Keratinocyte (primary cell): ENCODE data around the gene CCR9. TPM values are rescaled to one million over a fixed set of nuclear protein-coding genes. Genes with fewer than 3 reads are reported as not detected.

ENCODE experiments used
- DNase-seq: peaks from one replicate; pipeline ENCODE4 v3.0.0-alpha.2; 2011; ENCODE audit warnings: low read depth, missing footprints, low spot score
- FAIRE-seq: peaks from 2 replicates; lab custom pipeline; 2011; peaks lifted over from hg19 to GRCh38; lab: Jason Lieb, UNC
- H2AFZ ChIP-seq: 2 replicates; pipeline ENCODE4 v1.6.0; 2012; ENCODE audit warnings: low read length, control low read depth, inconsistent platforms; ENCODE audit not compliant: control insufficient read depth
- H3K27ac ChIP-seq: 2 replicates; pipeline ENCODE4 v1.5.1; 2011; ENCODE audit warnings: low read length; ENCODE audit not compliant: control insufficient read depth, insufficient read depth
- H3K27me3 ChIP-seq: 3 replicates; pipeline ENCODE4 v1.6.0; 2011; ENCODE audit warnings: low read length; ENCODE audit not compliant: control insufficient read depth, insufficient read depth; ENCODE audit errors: extremely low read depth
- H3K36me3 ChIP-seq, 2 experiments: 2 replicates in 1 of 2; 3 replicates in 1 of 2; pipeline ENCODE4 v1.5.1; 2011; ENCODE audit warnings: low read length in 2 of 2, mild to moderate bottlenecking in 1 of 2; ENCODE audit not compliant: control insufficient read depth in 2 of 2, insufficient read depth in 2 of 2; ENCODE audit errors: extremely low read depth in 1 of 2
- H3K4me1 ChIP-seq: 3 replicates; pipeline ENCODE4 v1.5.1; 2011; ENCODE audit warnings: low read length; ENCODE audit not compliant: control insufficient read depth, insufficient read depth; ENCODE audit errors: extremely low read depth
- H3K4me2 ChIP-seq: 3 replicates; pipeline ENCODE4 v1.6.0; 2011; ENCODE audit warnings: low read depth, low read length; ENCODE audit not compliant: control insufficient read depth, insufficient read depth; ENCODE audit errors: extremely low read depth
- H3K4me3 ChIP-seq, 3 experiments: fragments of 200-600 bp in 1 of 3; sonication (generic) in 1 of 3; 2 replicates in 2 of 3; 3 replicates in 1 of 3; pipeline ENCODE4 v1.5.1; 2011 to 2016; ENCODE audit warnings: low read length in 3 of 3, mild to moderate bottlenecking in 3 of 3, control low read depth in 2 of 3, inconsistent platforms in 1 of 3, low read depth in 1 of 3, mixed read lengths in 1 of 3, mixed run types in 1 of 3, moderate library complexity in 1 of 3; ENCODE audit not compliant: control insufficient read depth in 2 of 3, insufficient read depth in 2 of 3; ENCODE audit errors: extremely low read depth in 1 of 3
- H3K79me2 ChIP-seq: 2 replicates; pipeline ENCODE4 v1.6.0; 2012; ENCODE audit warnings: low read length; ENCODE audit not compliant: control insufficient read depth, insufficient read depth
- H3K9ac ChIP-seq: 3 replicates; pipeline ENCODE4 v1.6.0; 2011; ENCODE audit warnings: low read length; ENCODE audit not compliant: control insufficient read depth, insufficient read depth; ENCODE audit errors: extremely low read depth
- H3K9me1 ChIP-seq: 3 replicates; pipeline ENCODE4 v1.6.0; 2011; ENCODE audit warnings: low read length; ENCODE audit not compliant: control insufficient read depth, insufficient read depth; ENCODE audit errors: extremely low read depth
- H3K9me3 ChIP-seq: 2 replicates; pipeline ENCODE4 v1.5.1; 2012; ENCODE audit warnings: low read depth, low read length; ENCODE audit not compliant: control insufficient read depth
- H4K20me1 ChIP-seq: 3 replicates; pipeline ENCODE4 v1.6.0; 2011; ENCODE audit warnings: low read length; ENCODE audit not compliant: control insufficient read depth, insufficient read depth; ENCODE audit errors: extremely low read depth
- CTCF ChIP-seq, 3 experiments: IDR thresholded peaks in 1 of 3; conservative IDR thresholded peaks in 1 of 3; optimal IDR thresholded peaks in 1 of 3; 2 replicates in 2 of 3; 3 replicates in 1 of 3; pipeline versions ENCODE3 to v1.5.1; 2011; ENCODE audit warnings: low read length in 3 of 3, mild to moderate bottlenecking in 3 of 3, moderate library complexity in 2 of 3, control low read depth in 1 of 3, inconsistent platforms in 1 of 3; ENCODE audit not compliant: insufficient read depth in 2 of 3; ENCODE audit errors: extremely low read depth in 1 of 3
- EZH2 ChIP-seq: IDR thresholded peaks from one replicate; pipeline ENCODE4 v1.6.1; 2012; ENCODE audit warnings: inconsistent platforms, mild to moderate bottlenecking, low read length, moderate library complexity
- dilution Hi-C: fragments of 300-500 bp; cut with MboI; formaldehyde crosslinking; loops from one replicate; pipeline ENCODE4 v1.7.0; 2020; ENCODE audit warnings: low sequenced_read_pairs; ENCODE audit not compliant: extremely low pct_ligation_motif_present
- polyA plus RNA-seq, 5 experiments: library from polyadenylated mRNA; depleted of rRNA in 3 of 5; stranded (reverse) in 3 of 5; stranded (forward) in 1 of 5; unstranded in 1 of 5; fragments of >200 nt; gene quantifications; 1 replicate in 1 of 5; 2 replicates in 3 of 5; 3 replicates in 1 of 5; pipeline versions ENCODE4 v1.2.1 to v1.2.3, GENCODE V29; 2011 to 2012; ENCODE audit warnings: missing spikeins in 2 of 5, low read depth in 1 of 5, low replicate concordance in 1 of 5

CCR9 gene
- polyA plus RNA-seq, 1 donor (not counting 4 experiments of a cell fraction or from before 2014, with no cell fraction given) = not detected

- no peak overlapping the region for H3K4me3 ChIP-seq
- DNase-seq = no peak
- no peaks in the 10 kb centered on the region for H3K9me1 ChIP-seq
- H4K20me1 ChIP-seq = no peaks in the 10 kb centered on the region
- H3K79me2 ChIP-seq = no peaks in the 10 kb centered on the region
- dilution Hi-C loops = no loop called here
- peaks cover 13% of the 10 kb centered on the region for H3K27me3 ChIP-seq
- H3K4me2 ChIP-seq = no peak overlapping the region
- no peak for FAIRE-seq
- H3K9ac ChIP-seq = no peak overlapping the region
- no peak overlapping the region for H3K27ac ChIP-seq
- H2AFZ ChIP-seq = no peak overlapping the region
- H3K9me3 ChIP-seq = no peaks in the 10 kb centered on the region
- no peaks in the 10 kb centered on the region for H3K4me1 ChIP-seq
- H3K36me3 ChIP-seq = no peaks in the 10 kb centered on the region
- TF ChIP-seq EZH2 = no peak
- TF ChIP-seq CTCF (optimal IDR thresholded peaks at IDR 0.05 in 1 of 3, IDR thresholded peaks at IDR 0.05 in 1 of 3, conservative IDR thresholded peaks at IDR 0.05 in 1 of 3; ENCODE audit: extremely low read depth in 1 of 3, insufficient read depth in 2 of 3, low read length in 3 of 3) = no peak
These were observed 13.8 kb upstream of the CCR9 start for GRCh38 chr3:45872569-45872968.

- Histone ChIP-seq H3K9me3 (no peaks in the 10 kb centered on the region), H3K9me1 (no peaks in the 10 kb centered on the region), H3K4me2 (no peak overlapping the region), H3K9ac (no peak overlapping the region), H3K4me1 (no peaks in the 10 kb centered on the region), H2AFZ (no peak overlapping the region), H3K27me3 (peaks cover 13% of the 10 kb centered on the region), H4K20me1 (no peaks in the 10 kb centered on the region), H3K79me2 (no peaks in the 10 kb centered on the region), H3K27ac (no peak overlapping the region), H3K36me3 (no peaks in the 10 kb centered on the region), H3K4me3 (no peak overlapping the region)
- FAIRE-seq = no peak
- dilution Hi-C loops = no loop called here
- DNase-seq = no peak
- TF ChIP-seq EZH2 (no peak), CTCF (optimal IDR thresholded peaks at IDR 0.05 in 1 of 3, IDR thresholded peaks at IDR 0.05 in 1 of 3, conservative IDR thresholded peaks at IDR 0.05 in 1 of 3; ENCODE audit: extremely low read depth in 1 of 3, insufficient read depth in 2 of 3, low read length in 3 of 3) (no peak)
These were observed 13.3 kb upstream of the CCR9 start for GRCh38 chr3:45873036-45873435.
